HS-5 (cell line): Measurements from ENCODE around the gene ZNF99.
"Not testable (repeated sequence)": the region's sequence is repeated elsewhere in the genome, so short reads cannot be mapped to it uniquely, and the experiment has no call there.

Experiments used
- DNase-seq: peaks from one replicate; pipeline ENCODE4 v3.0.0-alpha.2; 2012; ENCODE audit warnings: low read depth

The ZNF99 gene

DNA sequence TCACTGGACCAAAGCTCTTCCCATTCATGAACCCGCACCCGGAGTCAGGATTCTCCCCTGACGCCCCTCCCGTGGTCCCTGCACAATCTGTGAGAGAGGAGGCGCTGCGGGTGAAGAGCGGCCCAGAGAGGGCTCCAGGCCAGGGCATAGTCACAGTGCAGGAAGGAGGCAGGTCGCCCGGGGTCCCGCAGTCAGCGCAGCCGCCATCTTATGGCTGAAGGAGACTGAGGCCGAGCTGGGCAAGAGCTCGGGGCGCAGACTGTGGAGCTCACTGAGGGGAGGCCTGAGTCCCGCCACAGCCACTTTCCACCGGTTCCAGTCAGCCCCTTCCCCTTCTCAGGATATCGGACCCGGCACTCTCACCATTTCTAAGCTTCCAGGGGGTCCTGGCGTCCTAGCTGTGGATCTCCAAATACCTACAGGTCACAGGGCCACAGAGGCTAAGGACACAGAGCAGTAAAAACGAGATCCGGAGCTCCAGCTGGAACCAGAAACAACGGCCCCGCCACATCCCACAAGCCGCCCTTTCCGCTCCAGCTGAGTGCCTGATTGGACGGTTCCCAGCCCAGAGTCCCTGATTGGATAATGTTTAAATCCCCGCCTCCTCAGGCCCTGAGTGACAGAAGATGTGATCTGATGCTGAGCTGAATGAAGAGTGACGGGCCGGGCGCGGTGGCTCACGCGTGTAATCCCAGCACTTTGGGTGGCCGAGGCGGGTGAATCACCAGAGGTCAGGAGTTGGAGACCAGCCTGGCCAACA, at the start of gene ZNF99:
Gene ZNF99 (minus strand): TSS at position 501 of the 760 bp plus-strand sequence. CDS start 135 bp downstream, at position 366.
- no peak for DNase-seq

DNA sequence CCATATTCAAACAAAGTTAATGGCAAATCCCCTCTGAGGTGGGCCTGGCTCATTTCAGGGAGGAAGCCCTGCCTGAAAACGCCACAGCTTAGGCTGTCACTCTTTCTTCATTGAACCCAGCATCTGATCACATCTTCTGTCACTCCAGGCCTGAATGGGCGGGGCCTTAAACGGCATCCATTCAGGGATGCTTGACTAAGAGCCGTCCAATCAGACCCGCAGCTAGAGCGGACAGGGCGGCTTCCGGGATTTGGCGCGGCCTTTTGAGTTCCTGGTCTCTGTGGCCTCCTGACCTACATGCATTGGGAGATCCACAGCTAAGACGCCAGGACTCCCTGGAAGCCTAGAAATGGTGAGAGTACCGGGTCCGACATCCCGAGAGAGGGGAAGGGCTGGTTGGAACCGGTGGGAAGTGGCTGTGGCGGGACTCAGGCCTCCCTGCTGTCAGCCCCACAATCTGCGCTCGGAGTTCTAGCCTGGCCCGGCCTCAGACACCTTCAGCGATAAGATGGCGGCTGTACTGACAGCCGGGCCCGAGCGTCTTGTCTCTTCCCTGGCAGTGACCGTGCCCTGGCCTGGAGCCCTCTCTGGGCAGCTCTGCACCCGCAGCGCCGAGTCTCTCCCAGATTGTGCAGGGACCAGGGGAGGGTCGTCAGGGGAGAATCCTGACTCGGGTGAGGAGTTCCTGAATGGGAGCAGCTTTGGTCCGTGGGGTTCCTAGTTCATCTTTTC, 48.2 kb upstream of the ZNF99 start, which contains the start of gene ZNF723:
Gene ZNF723 (plus strand): TSS at position 261 of the 732 bp plus-strand sequence. CDS start 89 bp downstream, at position 350.
- DNase-seq = no peak

- DNase-seq = no peak
Observed at GRCh38 chr19:22831211-22831610, 47.3 kb upstream of the ZNF99 start.

GRCh38 chr19:22814124-22814523, 30.2 kb upstream of the ZNF99 start:
- DNase-seq = no peak

DNA sequence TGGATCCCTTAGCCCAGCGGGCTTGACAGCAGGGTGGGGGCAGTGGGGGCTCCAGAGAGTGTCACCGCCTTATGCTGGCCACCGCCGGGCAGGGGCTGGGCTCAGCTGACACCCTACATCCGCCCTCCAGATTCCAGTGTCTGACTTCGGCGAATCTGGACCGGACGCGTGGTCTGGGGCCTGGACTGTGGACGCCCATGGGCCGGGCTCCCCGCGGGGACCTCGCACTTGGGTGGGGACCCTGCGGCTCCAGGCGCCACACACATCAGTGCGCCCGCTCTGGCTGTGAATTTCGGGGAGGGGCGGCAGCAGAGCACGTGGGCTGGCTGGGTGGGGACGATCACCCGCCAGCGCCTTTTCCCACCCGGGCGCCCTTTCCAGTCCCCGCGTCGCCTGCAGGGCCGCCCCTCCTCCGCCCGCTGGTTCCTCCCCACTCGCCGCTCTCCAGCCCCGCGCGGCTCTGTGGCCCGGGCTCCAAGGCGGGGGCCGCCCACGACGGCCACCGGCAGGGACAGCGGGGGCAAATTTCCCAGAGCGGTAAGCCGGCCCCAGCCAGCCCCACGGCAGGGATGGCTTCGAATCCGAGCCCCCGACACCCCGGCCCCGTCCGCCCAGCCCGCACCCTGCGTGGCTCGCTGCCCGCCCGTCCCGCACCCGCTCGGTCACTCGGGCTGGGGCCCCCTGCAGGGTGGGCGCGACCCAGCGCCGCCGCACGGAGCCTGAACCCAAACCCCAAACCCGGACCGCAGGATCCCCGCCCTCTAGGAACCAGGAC, 23.3 kb upstream of the ZNF99 start:
- DNase-seq = no peak

DNA sequence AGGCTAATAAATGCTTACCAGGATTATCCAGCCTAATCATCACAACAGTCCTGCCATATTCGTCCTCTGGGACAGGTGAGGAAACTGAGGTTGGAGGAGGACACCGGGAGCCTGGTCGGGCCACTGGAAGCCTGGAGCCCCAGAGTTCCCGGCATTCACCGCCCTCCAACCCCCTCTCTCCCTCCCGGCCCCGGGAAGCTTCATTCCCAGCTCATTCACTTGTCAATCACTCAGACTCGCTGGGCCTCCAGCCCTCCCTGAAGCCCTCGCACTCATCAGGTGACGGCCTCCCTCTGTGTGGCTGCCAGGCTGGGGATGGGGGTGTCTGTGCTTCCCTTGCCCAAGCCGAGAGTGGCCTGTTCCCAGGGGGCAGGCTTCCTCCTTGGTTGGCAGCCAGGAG, 22.5 kb upstream of the ZNF99 start:
- DNase-seq = no peak

DNA sequence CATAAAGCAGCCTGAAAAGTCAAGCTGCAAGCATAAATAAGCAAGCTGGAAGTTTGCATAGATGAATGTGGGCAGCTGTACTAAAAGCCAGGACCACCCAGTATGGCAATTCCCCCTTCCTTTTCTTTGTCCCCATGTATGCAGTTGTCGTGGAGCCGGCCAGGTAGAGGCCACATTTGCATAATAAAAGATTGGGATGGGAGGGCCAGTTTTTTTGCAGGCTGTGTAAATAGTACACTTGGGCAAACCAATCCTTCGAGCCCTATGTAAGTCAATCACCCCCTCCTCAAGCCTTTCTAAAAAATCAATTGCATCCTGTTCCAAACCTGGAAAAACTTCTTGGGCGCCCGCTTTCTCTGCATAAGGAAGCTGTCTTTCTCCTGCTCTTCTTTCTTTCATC, 13.1 kb upstream of the ZNF99 start:
- DNase-seq = no peak

GRCh38 chr19:22792863-22793262, 8.9 kb upstream of the ZNF99 start:
- not testable (repeated sequence) for DNase-seq

DNA sequence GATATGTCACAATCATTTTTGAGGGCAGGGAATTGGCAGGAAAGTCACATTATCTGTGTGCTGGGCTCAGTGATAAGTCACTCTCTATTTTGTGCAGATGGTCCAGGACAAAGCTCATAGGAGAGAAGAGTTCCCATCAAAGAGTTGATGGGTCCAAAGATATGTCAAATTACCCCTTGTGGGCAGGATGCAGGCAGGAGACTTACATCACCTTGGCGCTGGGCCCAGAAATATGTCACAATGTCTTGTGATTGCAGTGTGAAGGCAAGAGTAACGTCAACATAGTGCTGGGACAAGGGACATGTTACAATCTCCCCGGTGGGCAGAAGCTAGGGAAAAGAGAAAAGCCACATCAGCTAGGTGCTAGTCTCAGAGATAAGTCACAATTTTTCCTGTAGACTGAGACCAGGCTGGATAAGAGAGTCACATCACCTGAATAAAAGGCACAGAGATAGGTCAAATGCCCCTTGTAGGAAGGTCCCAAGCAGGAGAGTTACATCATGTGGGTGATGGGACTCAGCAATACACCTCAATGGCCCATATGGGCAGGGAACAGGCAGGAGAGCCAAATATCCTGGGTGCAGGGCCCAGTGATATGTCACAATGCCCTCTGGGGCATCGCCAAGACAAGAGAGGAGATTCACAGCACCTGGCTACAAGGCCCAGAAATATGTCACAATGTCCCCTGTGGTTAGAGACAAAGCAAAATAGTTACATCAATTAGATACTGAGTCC, 47.9 kb downstream of the ZNF99 start:
- DNase-seq = no peak

- DNase-seq = no peak
Observed at GRCh38 chr19:22733691-22734090, 50.3 kb downstream of the ZNF99 start.

DNA sequence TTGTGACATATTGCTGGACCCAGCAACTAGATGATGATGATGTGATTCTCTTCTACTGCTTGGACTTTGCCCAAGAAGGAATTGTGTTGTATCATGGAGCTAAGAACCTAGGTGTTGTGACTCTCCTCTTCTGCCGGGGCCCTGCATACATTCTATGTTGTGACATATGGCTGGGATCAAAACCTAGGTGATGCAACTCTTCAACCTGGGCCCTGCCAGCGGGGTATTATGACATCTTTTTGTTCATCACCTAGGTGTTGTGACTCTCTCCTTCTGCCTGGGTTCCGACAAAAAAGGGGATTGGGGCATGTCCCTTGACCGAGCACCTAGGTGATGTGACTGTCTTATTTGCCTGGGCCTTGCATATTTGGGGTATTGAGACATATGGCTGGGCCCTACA, 55.7 kb downstream of the ZNF99 start:
- not testable (repeated sequence) for DNase-seq

GRCh38 chr19:22721533-22721932, 62.4 kb downstream of the ZNF99 start:
- not testable (repeated sequence) for DNase-seq

DNA sequence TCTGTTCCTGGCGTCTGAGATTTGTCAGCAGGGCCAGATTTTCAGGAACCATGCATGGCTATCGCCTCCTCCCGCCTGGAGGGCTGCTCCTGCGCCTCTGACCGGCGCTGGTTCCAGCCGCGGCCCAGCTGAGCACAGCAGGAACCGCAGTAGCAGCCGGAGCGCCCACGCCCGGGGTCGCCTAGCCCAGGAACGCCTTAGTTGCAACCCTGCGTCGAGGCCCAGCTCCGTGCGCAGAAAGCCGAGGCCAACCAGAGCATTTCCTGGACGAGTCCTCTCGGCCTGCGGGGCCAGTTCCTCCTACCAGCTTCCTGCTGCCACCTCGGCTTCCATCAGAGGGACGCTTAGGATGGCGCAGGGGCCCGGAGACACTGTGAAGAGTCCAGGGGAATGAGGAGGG, 75.0 kb downstream of the ZNF99 start:
- no peak for DNase-seq

- not testable (repeated sequence) for DNase-seq
Observed at GRCh38 chr19:22703096-22703495, 80.9 kb downstream of the ZNF99 start.

GRCh38 chr19:22702661-22703060, 81.3 kb downstream of the ZNF99 start:
- not testable (repeated sequence) for DNase-seq
